Pancreas (tissue), 10 donors: ENCODE results near the gene TRAF3IP3. TPM values are rescaled to one million over a fixed set of nuclear protein-coding genes. Genes with fewer than 3 reads are reported as not detected.

ENCODE experiments used
- ATAC-seq, 4 donors: fragments of 200-7000 bp; cut with Tn5 transposase; one replicate each; pipeline versions ENCODE4 v1.8.0 to v1.9.1; 2020; ENCODE audit warnings: mild to moderate bottlenecking in 4 of 4, moderate library complexity in 4 of 4
- DNase-seq, 6 donors: peaks; one replicate each; pipeline ENCODE4 v3.0.0-alpha.2; 2020
- FAIRE-seq: peaks from 2 replicates; lab custom pipeline; 2012; peaks lifted over from hg19 to GRCh38; lab: Jason Lieb, UNC
- H3K27ac ChIP-seq, 4 donors: fragments of 200-600 bp; sonication (generic); 1 replicate in 3 of 4; 2 replicates in 1 of 4; pipeline versions ENCODE4 v1.5.0 to v1.8.0; 2020
- H3K27me3 ChIP-seq, 4 donors: fragments of 200-600 bp; one replicate each; pipeline ENCODE4 v1.8.0; 2021
- H3K36me3 ChIP-seq, 3 donors: fragments of 200-600 bp; sonication (generic) in 1 of 3; one replicate each; pipeline versions ENCODE4 v1.5.0 to v1.8.0; 2020 to 2021
- H3K4me1 ChIP-seq, 3 donors: fragments of 200-600 bp; one replicate each; pipeline ENCODE4 v1.8.0; 2021
- H3K4me3 ChIP-seq, 4 donors: fragments of 200-600 bp; sonication (generic) in 2 of 4; one replicate each; pipeline versions ENCODE4 v1.5.0 to v1.8.0; 2020 to 2021
- H3K9me3 ChIP-seq, 4 donors: fragments of 200-600 bp; one replicate each; pipeline ENCODE4 v1.8.0; 2021
- WGBS, 2 donors: extraction: QIAGEN DNeasy Blood & Tissue Kit; methylation state at CpG; one replicate each; pipeline ENCODE4 v1.1.7; 2013; 5-methylcytosine and 5-hydroxymethylcytosine counted together
- intact Hi-C, 3 donors: fragments of 100-400 bp; cut with DNase I; formaldehyde crosslinking; loops; one replicate each; pipeline versions ENCODE4 v1.11.1 to v1.14.2; 2022
- polyA plus RNA-seq, 2 donors: library from polyadenylated mRNA; stranded (reverse); fragments of 200-250 nt; gene quantifications; one replicate each; pipeline ENCODE4 v1.2.3, GENCODE V29; 2013
- total RNA-seq, 6 donors: library from RNA; stranded (reverse); fragmentation: NEBNext Ultra II Directional in 4 of 6; extraction: Animal tissue kit (Norgen Biotek cat#: 25700) in 4 of 6; gene quantifications; one replicate each; pipeline versions ENCODE4 v1.2.1 to v1.2.4, GENCODE V29; 2021 to 2023
- TF ChIP-seq, protein P1 (sequence below), 4 donors: fragments of 200-600 bp; sonication (generic) in 3 of 4; IDR thresholded peaks; one replicate each; pipeline versions ENCODE4 v1.5.0 to v1.8.0; 2021; ENCODE audit warnings: antibody characterized with exemption in 4 of 4
- donor health status: healthy with polysubstance abuse.
- donor health status: DM: no; HTN: no; CAD: no; lungs with moderate emphysema.
- donor health status: DM: no; HTN: no; CAD: no.
- donor health status: control.
- donor health status: control.
- donor health status: Bipolar disorder and iron deficiency.
- donor health status: DM: yes; HTN: yes; CAD: no.
- donor health status: DM: no; HTN: no; CAD: no.
- donor health status: DM: no; HTN: no; CAD: no.
- donor health status: DM: yes; HTN: yes; CAD: no.

Gene TRAF3IP3
- total and polyA plus RNA-seq, 8 donors = 0.42 to 5.5 (median 1.5) TPM

DNA sequence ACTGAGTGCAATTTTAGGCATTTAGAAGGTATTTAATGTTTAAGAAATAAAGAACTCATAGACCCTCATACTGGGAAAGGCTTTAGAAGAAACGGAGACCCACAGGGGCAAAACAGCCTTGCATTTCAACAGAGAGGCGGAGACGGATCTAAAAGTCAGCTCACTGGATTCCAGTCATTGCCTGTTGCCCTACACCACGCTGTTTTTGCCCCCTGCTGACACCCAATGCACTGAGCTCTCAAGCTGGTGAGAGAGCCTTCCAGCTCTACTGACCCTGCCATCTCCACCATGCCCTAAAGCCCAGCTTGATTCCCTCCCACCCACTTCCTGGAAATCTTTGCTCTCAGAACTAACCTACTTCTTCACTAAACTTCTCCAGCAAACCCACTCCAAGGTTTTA is 7.2 kb upstream of the TRAF3IP3 start:
- Histone ChIP-seq H3K36me3 (no peaks in the 10 kb centered on the region), H3K27me3 (no peaks in the 10 kb centered on the region), H3K27ac (no peak overlapping the region), H3K4me3 (no peak overlapping the region), H3K4me1 (peaks cover 0 to 9% (median 0%) of the 10 kb centered on the region in 3 donors), H3K9me3 (no peaks in the 10 kb centered on the region)
- TF ChIP-seq, protein P1, sequence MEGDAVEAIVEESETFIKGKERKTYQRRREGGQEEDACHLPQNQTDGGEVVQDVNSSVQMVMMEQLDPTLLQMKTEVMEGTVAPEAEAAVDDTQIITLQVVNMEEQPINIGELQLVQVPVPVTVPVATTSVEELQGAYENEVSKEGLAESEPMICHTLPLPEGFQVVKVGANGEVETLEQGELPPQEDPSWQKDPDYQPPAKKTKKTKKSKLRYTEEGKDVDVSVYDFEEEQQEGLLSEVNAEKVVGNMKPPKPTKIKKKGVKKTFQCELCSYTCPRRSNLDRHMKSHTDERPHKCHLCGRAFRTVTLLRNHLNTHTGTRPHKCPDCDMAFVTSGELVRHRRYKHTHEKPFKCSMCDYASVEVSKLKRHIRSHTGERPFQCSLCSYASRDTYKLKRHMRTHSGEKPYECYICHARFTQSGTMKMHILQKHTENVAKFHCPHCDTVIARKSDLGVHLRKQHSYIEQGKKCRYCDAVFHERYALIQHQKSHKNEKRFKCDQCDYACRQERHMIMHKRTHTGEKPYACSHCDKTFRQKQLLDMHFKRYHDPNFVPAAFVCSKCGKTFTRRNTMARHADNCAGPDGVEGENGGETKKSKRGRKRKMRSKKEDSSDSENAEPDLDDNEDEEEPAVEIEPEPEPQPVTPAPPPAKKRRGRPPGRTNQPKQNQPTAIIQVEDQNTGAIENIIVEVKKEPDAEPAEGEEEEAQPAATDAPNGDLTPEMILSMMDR (IDR thresholded peaks at IDR 0.05) = no peak
- no peak for ATAC-seq
- intact Hi-C loops = no loop called here
- no peak for FAIRE-seq
- DNase-seq = no peak
- WGBS, 2 donors = 61 to 72% methylated on average over 4 of the region's 4 CpGs

DNA sequence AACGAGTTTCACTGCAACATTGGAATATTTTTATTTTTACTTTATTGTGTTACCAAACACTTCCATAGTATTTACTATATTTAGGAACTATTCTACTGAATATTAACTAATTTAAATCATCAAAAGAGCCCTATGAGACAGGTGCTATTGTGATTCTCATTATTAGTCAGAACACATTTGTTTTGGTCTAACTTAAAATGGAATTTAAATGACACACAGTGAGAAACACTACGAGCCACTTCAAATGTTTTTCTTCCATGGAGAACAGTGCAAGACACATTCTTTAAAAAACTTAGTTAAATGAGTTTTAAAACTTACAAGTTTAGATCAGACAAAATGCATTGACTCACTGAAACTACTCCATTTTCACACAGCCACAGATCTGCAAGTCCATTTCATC is 6.6 kb upstream of the TRAF3IP3 start:
- Histone ChIP-seq H3K36me3 (no peaks in the 10 kb centered on the region), H3K27me3 (no peaks in the 10 kb centered on the region), H3K27ac (no peak overlapping the region), H3K4me1 (peaks cover 0 to 9% (median 0%) of the 10 kb centered on the region in 3 donors), H3K9me3 (no peaks in the 10 kb centered on the region), H3K4me3 (no peak overlapping the region)
- ATAC-seq = no peak
- WGBS, 2 donors = 50 to 64% methylated on average over 2 of the region's 2 CpGs
- TF ChIP-seq, protein P1 (IDR thresholded peaks at IDR 0.05) = no peak
- intact Hi-C loops = no loop called here
- no peak for DNase-seq
- no peak for FAIRE-seq

DNA sequence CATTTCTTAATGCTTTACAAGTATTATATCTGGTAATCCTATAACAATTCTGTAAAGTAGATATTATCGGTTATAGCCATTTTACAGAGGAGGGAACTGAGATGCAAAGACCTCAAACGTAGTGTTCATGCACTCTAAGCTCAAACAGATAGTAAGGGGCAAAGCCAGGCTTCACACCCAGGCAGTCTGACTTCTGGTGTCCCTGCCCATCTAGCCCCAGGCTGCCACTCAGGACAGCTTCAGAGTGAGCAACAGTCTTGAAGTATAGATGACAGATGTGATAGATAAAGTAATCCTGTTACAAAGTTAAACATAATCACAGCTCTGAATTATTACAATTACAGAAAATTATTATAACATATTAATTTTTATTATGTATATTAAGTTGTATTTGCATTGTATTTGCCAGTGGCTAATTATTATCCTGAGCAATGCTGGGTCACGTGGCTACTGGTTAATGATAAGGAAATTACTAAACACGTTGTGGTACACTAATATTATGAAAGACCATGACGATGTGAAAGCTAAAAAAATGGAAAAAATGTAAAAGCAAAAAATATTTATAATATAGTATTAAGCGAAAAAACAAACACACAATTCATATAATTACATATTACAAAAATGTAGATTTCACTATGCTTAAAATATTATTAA is 6.1 kb upstream of the TRAF3IP3 start:
- Histone ChIP-seq H3K4me3 (no peak overlapping the region), H3K27me3 (no peaks in the 10 kb centered on the region), H3K36me3 (no peaks in the 10 kb centered on the region), H3K27ac (no peak overlapping the region), H3K4me1 (peaks cover 0 to 9% (median 0%) of the 10 kb centered on the region in 3 donors), H3K9me3 (no peaks in the 10 kb centered on the region)
- TF ChIP-seq, protein P1 (IDR thresholded peaks at IDR 0.05) = no peak
- WGBS, 2 donors = 37 to 43% methylated on average over 6 of the region's 6 CpGs
- DNase-seq (no peak), ATAC-seq (no peak), FAIRE-seq (no peak)
- intact Hi-C loops = no loop called here

DNA sequence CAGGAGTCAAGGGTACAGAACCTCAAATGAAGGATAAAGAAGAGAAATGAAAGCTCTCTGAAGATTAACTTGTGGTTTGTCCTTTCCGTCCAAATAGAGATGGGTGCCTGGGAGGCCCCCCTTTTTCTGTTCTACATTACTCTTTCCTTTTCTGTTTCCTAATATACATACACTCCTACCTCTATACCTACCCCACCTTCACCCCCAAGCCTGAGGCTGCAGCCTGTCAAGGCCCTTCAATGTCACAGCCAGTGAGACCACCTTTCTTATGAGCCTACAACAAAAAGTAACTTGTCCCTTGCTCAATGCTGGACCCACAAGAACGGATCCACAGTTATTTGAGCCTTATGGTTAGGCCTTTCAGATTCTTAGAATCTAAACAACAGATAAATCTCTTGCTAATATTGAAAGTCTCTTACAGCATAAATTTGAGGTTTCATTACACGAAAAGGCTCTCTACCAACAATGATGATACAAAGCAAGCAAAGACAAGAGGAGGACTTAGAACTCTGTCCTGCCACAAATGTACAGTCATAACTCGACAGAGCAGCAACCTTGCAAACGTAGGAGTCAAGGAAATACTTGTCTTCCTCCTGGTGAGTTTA is 4.1 kb upstream of the TRAF3IP3 start:
- H3K36me3 ChIP-seq = no peaks in the 10 kb centered on the region
- peaks cover 0 to 9% (median 0%) of the 10 kb centered on the region in 3 donors for H3K4me1 ChIP-seq
- FAIRE-seq (no peak), DNase-seq (no peak), ATAC-seq (no peak)
- TF ChIP-seq, protein P1 (IDR thresholded peaks at IDR 0.05) = no peak
- intact Hi-C loops = no loop called here
- no peaks in the 10 kb centered on the region for H3K27me3 ChIP-seq
- H3K27ac ChIP-seq = no peak overlapping the region
- WGBS, 2 donors = 58 to 82% methylated on average over 5 of the region's 5 CpGs
- H3K9me3 ChIP-seq = no peaks in the 10 kb centered on the region
- H3K4me3 ChIP-seq = no peak overlapping the region

DNA sequence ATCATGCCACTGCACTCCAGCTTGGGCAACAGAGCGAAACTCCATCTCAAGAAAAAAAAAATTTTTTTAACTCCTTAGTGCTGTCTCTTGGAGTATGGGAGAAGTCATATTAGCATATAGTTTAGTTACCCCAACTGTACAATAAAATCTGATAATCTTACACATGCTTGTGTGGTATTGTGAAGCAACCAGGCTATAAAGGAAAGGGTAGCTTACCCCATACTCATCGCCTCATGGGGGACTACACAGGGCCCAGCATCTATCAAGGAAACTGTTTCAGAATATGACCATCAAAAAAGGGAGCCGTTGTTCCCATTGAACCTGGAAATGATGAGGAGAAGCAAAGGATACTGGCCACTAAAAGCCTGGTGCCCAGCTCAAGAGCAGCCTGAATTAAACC is 3.0 kb upstream of the TRAF3IP3 start:
- no peak overlapping the region for H3K27ac ChIP-seq
- H3K27me3 ChIP-seq = no peaks in the 10 kb centered on the region
- DNase-seq (no peak), ATAC-seq (no peak), FAIRE-seq (no peak)
- intact Hi-C loops = no loop called here
- H3K36me3 ChIP-seq = no peaks in the 10 kb centered on the region
- TF ChIP-seq, protein P1 (IDR thresholded peaks at IDR 0.05) = no peak
- H3K9me3 ChIP-seq = no peaks in the 10 kb centered on the region
- 82 to 91% methylated on average over 3 of the region's 3 CpGs for WGBS, 2 donors
- H3K4me1 ChIP-seq = peaks cover 0 to 5% (median 0%) of the 10 kb centered on the region in 3 donors
- H3K4me3 ChIP-seq = no peak overlapping the region
